Neural crest cell (in vitro differentiated cells): ENCODE data around the gene CSH2. TPM values are rescaled to one million over a fixed set of nuclear protein-coding genes. Genes with fewer than 3 reads are reported as not detected.

Experiments
- DNase-seq: peaks from one replicate; pipeline ENCODE4 v3.0.0; 2021; ENCODE audit warnings: low read depth, mixed read lengths, low spot score
- H3K27ac Mint-ChIP-seq: one replicate; pipeline ENCODE4 v1.8.0; 2021; ENCODE audit warnings: mild to moderate bottlenecking, mixed read lengths; ENCODE audit not compliant: unreplicated experiment
- H3K27me3 Mint-ChIP-seq: 2 replicates; pipeline ENCODE4 v1.8.0; 2021; ENCODE audit warnings: low read depth, mild to moderate bottlenecking, mixed read lengths
- H3K36me3 Mint-ChIP-seq: 2 replicates; pipeline ENCODE4 v1.8.0; 2021; ENCODE audit warnings: low read depth, mild to moderate bottlenecking, mixed read lengths
- H3K4me1 Mint-ChIP-seq: 2 replicates; pipeline ENCODE4 v1.8.0; 2021; ENCODE audit warnings: mixed read lengths
- H3K4me3 Mint-ChIP-seq: one replicate; pipeline ENCODE4 v1.8.0; 2021; ENCODE audit warnings: mild to moderate bottlenecking, mixed read lengths
- H3K9me3 Mint-ChIP-seq: 2 replicates; pipeline ENCODE4 v1.8.0; 2021; ENCODE audit warnings: mixed read lengths
- CTCF ChIP-seq: fragments of 200-600 bp; sonication (generic); conservative IDR thresholded peaks from 2 replicates; pipeline ENCODE4 v1.5.0; 2021; ENCODE audit warnings: antibody characterized with exemption, mild to moderate bottlenecking
- total RNA-seq: library from RNA; stranded (reverse); gene quantifications from 2 replicates; pipeline ENCODE4 v1.2.1, GENCODE V29; 2021

CSH2 gene
- total RNA-seq, 1 donor from 2014 or later: not detected

- Mint-ChIP-seq H3K9me3 (no peaks in the 10 kb centered on the region), H3K4me3 (peak within 1 kb of the TSS; percentile 99), H3K4me1 (peaks cover 35% of the 10 kb centered on the region), H3K27ac (peak within 1 kb of the TSS; percentile 98), H3K36me3 (peaks cover under 1% of the 10 kb centered on the region), H3K27me3 (no peaks in the 10 kb centered on the region)
- DNase-seq: peak; percentile 97
- TF ChIP-seq CTCF: no peak
Observed at GRCh38 chr17:63842540-63843386, 30.7 kb downstream of the CSH2 start, which contains the start of gene SMARCD2. Gene SMARCD2 (minus strand): TSS chr17:63842685. CDS start chr17:63842674, 11 bp downstream.

GRCh38 chr17:63842173-63842539 is 31.3 kb downstream of the CSH2 start:
- TF ChIP-seq CTCF: no peak
- Mint-ChIP-seq H3K4me1 (peaks cover 35% of the 10 kb centered on the region), H3K27me3 (no peaks in the 10 kb centered on the region), H3K36me3 (no peaks in the 10 kb centered on the region), H3K9me3 (no peaks in the 10 kb centered on the region), H3K4me3 (peak overlapping the region; percentile 99), H3K27ac (peak overlapping the region; percentile 98)
- DNase-seq: peak; percentile 37

GRCh38 chr17:63841350-63842172 is 31.9 kb downstream of the CSH2 start:
- H3K9me3 Mint-ChIP-seq: no peaks in the 10 kb centered on the region
- peak overlapping the region; percentile 98 for H3K27ac Mint-ChIP-seq
- H3K36me3 Mint-ChIP-seq: no peaks in the 10 kb centered on the region
- no peak for TF ChIP-seq CTCF
- peak overlapping the region; percentile 99 for H3K4me3 Mint-ChIP-seq
- peak; percentile 25 for DNase-seq
- H3K27me3 Mint-ChIP-seq: no peaks in the 10 kb centered on the region
- peaks cover 35% of the 10 kb centered on the region for H3K4me1 Mint-ChIP-seq

- H3K9me3 Mint-ChIP-seq: no peaks in the 10 kb centered on the region
- peak overlapping the region; percentile 81 for H3K27ac Mint-ChIP-seq
- peak overlapping the region; percentile 99 for H3K4me3 Mint-ChIP-seq
Observed at GRCh38 chr17:63840591-63841349, 32.7 kb downstream of the CSH2 start.

More at GRCh38 chr17:63840591-63841349, 32.7 kb downstream of the CSH2 start:
- no peaks in the 10 kb centered on the region for H3K27me3 Mint-ChIP-seq
- no peak for TF ChIP-seq CTCF
- no peaks in the 10 kb centered on the region for H3K36me3 Mint-ChIP-seq
- no peak for DNase-seq
- peaks cover 35% of the 10 kb centered on the region for H3K4me1 Mint-ChIP-seq
